ENCODE results near the gene TTC14. TPM values are rescaled to one million over a fixed set of nuclear protein-coding genes. Genes with fewer than 3 reads are reported as not detected.
"Not testable (repeated sequence)": the region's sequence is repeated elsewhere in the genome, so short reads cannot be mapped to it uniquely, and the experiment has no call there.

Gene TTC14
- total RNA-seq, 4 donors from 2014 or later, result 12.7 to 40.7 (median 30.8) TPM

DNA sequence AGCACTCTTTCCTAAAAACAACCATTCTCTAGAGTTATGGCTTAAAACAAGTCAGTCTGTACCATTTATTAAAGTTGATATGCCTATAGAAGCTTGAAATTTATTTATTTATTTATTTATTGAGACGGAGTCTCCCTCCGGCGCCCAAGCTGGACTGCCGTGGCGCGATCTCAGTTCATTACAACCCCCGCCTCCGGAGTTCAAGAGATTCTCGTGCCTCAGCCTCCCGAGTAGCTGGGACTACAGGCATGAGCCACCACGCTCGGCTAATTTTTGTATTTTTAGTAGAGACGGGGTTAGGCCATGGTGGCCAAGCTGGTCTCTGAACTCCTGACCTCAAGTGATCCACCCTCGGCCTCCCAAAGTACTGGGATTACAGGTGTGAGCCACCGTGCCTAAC lies 1.5 kb upstream of the TTC14 start:
- TF ChIP-seq CTCF (IDR thresholded peaks at IDR 0.05), result no peak
- no peak for TF ChIP-seq POLR2A (IDR thresholded peaks at IDR 0.05)
- DNase-seq (ENCODE audit: low spot score in 2 of 2), result peak in 1 of 2 donors; percentile 79
- intact Hi-C loops (cut with DNase I; ENCODE audit: low total_unique reads), result no loop called here
- no peak overlapping the region for H3K4me3 ChIP-seq (ENCODE audit: low read depth, poor library complexity, severe bottlenecking)
- WGBS, 2 donors, result 97% methylated on average over 15 of the region's 15 CpGs

GRCh38 chr3:180611006-180611405 lies 9.0 kb downstream of the TTC14 start:
- TF ChIP-seq POLR2A (IDR thresholded peaks at IDR 0.05) (no peak), CTCF (IDR thresholded peaks at IDR 0.05) (no peak)
- 55 to 84% methylated on average over 1 of the region's 1 CpG for WGBS, 2 donors
- intact Hi-C loops (cut with DNase I; ENCODE audit: low total_unique reads), result no loop called here
- DNase-seq (ENCODE audit: low spot score in 2 of 2), result no peak
- H3K4me3 ChIP-seq (ENCODE audit: low read depth, poor library complexity, severe bottlenecking), result no peak overlapping the region

DNA sequence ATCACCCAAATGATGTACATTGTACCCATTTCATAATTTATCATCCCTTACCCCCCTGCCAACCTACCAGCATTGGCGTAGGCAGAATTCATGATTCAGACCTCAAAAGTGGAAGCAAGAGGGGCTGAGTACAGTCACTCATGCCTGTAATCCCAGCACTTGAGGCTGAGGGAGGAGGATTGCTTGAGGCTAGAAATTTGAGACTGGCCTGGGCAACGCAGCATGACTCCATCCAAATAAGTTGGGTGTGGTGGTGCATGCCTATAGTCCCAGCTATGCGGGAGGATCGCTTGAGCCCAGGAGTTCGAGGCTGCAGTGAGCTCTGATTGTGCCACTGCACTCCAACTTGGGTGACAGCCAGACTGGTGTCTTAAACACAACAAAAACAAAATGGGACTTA lies 10.4 kb downstream of the TTC14 start:
- H3K4me3 ChIP-seq (ENCODE audit: low read depth, poor library complexity, severe bottlenecking), result no peak overlapping the region
- DNase-seq (ENCODE audit: low spot score in 2 of 2), result no peak
- WGBS, 2 donors, result 84 to 89% methylated on average over 5 of the region's 5 CpGs
- TF ChIP-seq POLR2A (IDR thresholded peaks at IDR 0.05), result no peak
- no peak for TF ChIP-seq CTCF (IDR thresholded peaks at IDR 0.05)
- intact Hi-C loops (cut with DNase I; ENCODE audit: low total_unique reads), result no loop called here

GRCh38 chr3:180615954-180616353 lies 14.0 kb downstream of the TTC14 start:
- TF ChIP-seq POLR2A (IDR thresholded peaks at IDR 0.05) (no peak), CTCF (IDR thresholded peaks at IDR 0.05) (no peak)
- no peak overlapping the region for H3K4me3 ChIP-seq (ENCODE audit: low read depth, poor library complexity, severe bottlenecking)
- intact Hi-C loops (cut with DNase I; ENCODE audit: low total_unique reads), result no loop called here
- no peak for DNase-seq (ENCODE audit: low spot score in 2 of 2)
- 37 to 63% methylated on average over 3 of the region's 3 CpGs for WGBS, 2 donors

DNA sequence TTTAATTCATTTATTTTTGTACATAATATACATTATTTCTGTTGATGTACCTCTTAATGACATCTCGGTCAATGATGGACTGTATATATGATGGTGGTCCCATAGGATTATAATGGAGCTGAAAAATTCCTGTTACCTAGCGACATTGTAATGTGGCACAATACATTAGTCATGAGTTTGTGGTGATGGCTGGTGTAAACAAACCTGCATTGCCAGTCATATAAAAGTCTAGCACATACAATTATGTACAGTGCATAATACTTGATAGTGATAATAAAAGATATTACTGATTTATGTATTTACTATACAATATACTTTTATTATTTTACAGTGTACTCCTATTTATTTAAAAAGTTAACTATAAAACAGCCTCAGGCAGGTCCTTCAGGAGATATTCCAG lies 15.1 kb downstream of the TTC14 start:
- TF ChIP-seq CTCF (IDR thresholded peaks at IDR 0.05) (no peak), POLR2A (IDR thresholded peaks at IDR 0.05) (no peak)
- intact Hi-C loops (cut with DNase I; ENCODE audit: low total_unique reads), result no loop called here
- no peak overlapping the region for H3K4me3 ChIP-seq (ENCODE audit: low read depth, poor library complexity, severe bottlenecking)
- DNase-seq (ENCODE audit: low spot score in 2 of 2), result no peak
- WGBS, 2 donors, result 93 to 99% methylated on average over 2 of the region's 2 CpGs

- DNase-seq (ENCODE audit: low spot score in 2 of 2); intact Hi-C loops (cut with DNase I; ENCODE audit: low total_unique reads); H3K4me3 ChIP-seq (ENCODE audit: low read depth, poor library complexity, severe bottlenecking): not testable (repeated sequence)
- WGBS, 2 donors, result 96 to 100% methylated on average over 2 of the region's 2 CpGs
Measured at GRCh38 chr3:180618563-180618962, 16.6 kb downstream of the TTC14 start.

Data from lower leg skin (tissue), 4 donors.